ENCODE measurements around the gene KCNJ14.
"Not testable (repeated sequence)": the region's sequence is repeated elsewhere in the genome, so short reads cannot be mapped to it uniquely, and the experiment has no call there.

The KCNJ14 gene

DNA sequence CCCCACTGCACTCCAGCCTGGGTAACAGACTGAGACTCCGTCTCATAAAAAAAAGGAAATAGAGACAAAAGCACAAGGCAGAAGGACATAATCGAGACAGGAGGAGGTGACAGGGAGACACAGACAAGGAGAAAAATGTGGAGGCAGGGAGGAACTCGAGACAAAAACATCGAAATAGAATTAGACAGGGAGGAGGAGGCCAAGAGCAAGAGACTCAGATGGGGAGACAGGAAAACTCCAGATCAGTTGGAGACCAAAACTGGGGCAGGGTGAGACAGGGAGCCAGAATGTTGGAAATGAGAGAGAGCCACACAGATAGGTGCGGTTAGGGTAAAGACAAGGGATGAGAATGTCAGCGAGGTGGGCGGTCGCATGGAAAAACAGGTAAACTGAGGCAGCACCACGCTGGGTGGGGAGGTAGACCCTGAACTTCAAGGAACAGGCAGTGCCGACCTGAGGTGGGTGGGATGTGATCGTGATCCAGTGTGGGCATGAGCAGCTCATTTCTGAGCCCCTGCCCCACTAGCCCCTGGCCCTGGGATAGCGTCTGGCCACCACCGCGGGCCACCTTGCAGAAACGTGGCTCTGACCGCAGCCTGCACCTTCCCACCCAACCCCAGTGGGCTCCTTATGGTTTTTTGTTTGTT is 29.0 kb downstream of the KCNJ14 start:
- H4K8ac ChIP-seq (ENCODE audit: low read depth, low read length): no peak overlapping the region
- no peak overlapping the region for H3K4me3 ChIP-seq (ENCODE audit: low read depth, low read length)
- no peak overlapping the region for H3K9ac ChIP-seq (ENCODE audit: low read length)
- H3K9me3 ChIP-seq (ENCODE audit: insufficient read depth, low read depth, low read length): no peaks in the 10 kb centered on the region
- H2BK120ac ChIP-seq (ENCODE audit: insufficient read depth, low read length, poor library complexity): no peak overlapping the region
- H3K4me2 ChIP-seq (ENCODE audit: low read length): no peak overlapping the region
- H3K79me2 ChIP-seq (ENCODE audit: control insufficient read depth, insufficient read depth, low read length, poor library complexity): no peaks in the 10 kb centered on the region
- no peak overlapping the region for H3K14ac ChIP-seq (ENCODE audit: low read length)
- H2BK12ac ChIP-seq (ENCODE audit: low read length): no peak overlapping the region
- H3K4ac ChIP-seq (ENCODE audit: low read depth, low read length): no peak overlapping the region
- H3K27ac ChIP-seq (ENCODE audit: low read depth, low read length): no peak overlapping the region
- no peak overlapping the region for H2AK5ac ChIP-seq (ENCODE audit: low read length)
- no peak overlapping the region for H2BK5ac ChIP-seq (ENCODE audit: low read depth, low read length, poor library complexity)
- H3K4me1 ChIP-seq (ENCODE audit: control insufficient read depth in 1 of 2, insufficient read depth in 2 of 2, low read length in 2 of 2): no peaks in the 10 kb centered on the region
- H4K91ac ChIP-seq (ENCODE audit: low read depth, low read length): no peak overlapping the region
- no peak overlapping the region for H3K23ac ChIP-seq (ENCODE audit: low read length)
- peaks cover 24 to 25% of the 10 kb centered on the region in 2 experiments for H3K36me3 ChIP-seq (ENCODE audit: control insufficient read depth in 1 of 2, insufficient read depth in 2 of 2, low read length in 2 of 2)
- H3K79me1 ChIP-seq (ENCODE audit: low read length): no peaks in the 10 kb centered on the region
- no peak for DNase-seq
- no peaks in the 10 kb centered on the region for H3K27me3 ChIP-seq (ENCODE audit: insufficient read depth, low read length)
- H2AFZ ChIP-seq (ENCODE audit: insufficient read depth, low read length, poor library complexity): no peak overlapping the region
- H4K12ac ChIP-seq (ENCODE audit: low read depth, low read length): no peak overlapping the region
- no peak overlapping the region for H3K18ac ChIP-seq (ENCODE audit: low read length)
- WGBS (ENCODE audit: extremely low coverage, insufficient coverage, insufficient read length): no CpG with 5 or more reads among the region's 16 CpGs

GRCh38 chr19:48484931-48485612 is 29.7 kb downstream of the KCNJ14 start:
- DNase-seq: no peak
- no peaks in the 10 kb centered on the region for H3K27me3 ChIP-seq (ENCODE audit: insufficient read depth, low read length)
- no peak overlapping the region for H3K18ac ChIP-seq (ENCODE audit: low read length)
- no peak overlapping the region for H3K27ac ChIP-seq (ENCODE audit: low read depth, low read length)
- no peaks in the 10 kb centered on the region for H3K79me2 ChIP-seq (ENCODE audit: control insufficient read depth, insufficient read depth, low read length, poor library complexity)
- no peak overlapping the region for H3K4ac ChIP-seq (ENCODE audit: low read depth, low read length)
- H4K12ac ChIP-seq (ENCODE audit: low read depth, low read length): no peak overlapping the region
- H3K79me1 ChIP-seq (ENCODE audit: low read length): no peaks in the 10 kb centered on the region
- H3K14ac ChIP-seq (ENCODE audit: low read length): no peak overlapping the region
- H4K8ac ChIP-seq (ENCODE audit: low read depth, low read length): no peak overlapping the region
- H2BK12ac ChIP-seq (ENCODE audit: low read length): no peak overlapping the region
- H2BK120ac ChIP-seq (ENCODE audit: insufficient read depth, low read length, poor library complexity): no peak overlapping the region
- H3K9ac ChIP-seq (ENCODE audit: low read length): no peak overlapping the region
- H3K36me3 ChIP-seq (ENCODE audit: control insufficient read depth in 1 of 2, insufficient read depth in 2 of 2, low read length in 2 of 2): peaks cover 17 to 18% of the 10 kb centered on the region in 2 experiments
- H4K91ac ChIP-seq (ENCODE audit: low read depth, low read length): no peak overlapping the region
- H2BK5ac ChIP-seq (ENCODE audit: low read depth, low read length, poor library complexity): no peak overlapping the region
- no peak overlapping the region for H3K4me3 ChIP-seq (ENCODE audit: low read depth, low read length)
- no peak overlapping the region for H3K23ac ChIP-seq (ENCODE audit: low read length)
- H2AFZ ChIP-seq (ENCODE audit: insufficient read depth, low read length, poor library complexity): no peak overlapping the region
- H3K4me2 ChIP-seq (ENCODE audit: low read length): no peak overlapping the region
- no peaks in the 10 kb centered on the region for H3K9me3 ChIP-seq (ENCODE audit: insufficient read depth, low read depth, low read length)
- H2AK5ac ChIP-seq (ENCODE audit: low read length): no peak overlapping the region
- no peaks in the 10 kb centered on the region for H3K4me1 ChIP-seq (ENCODE audit: control insufficient read depth in 1 of 2, insufficient read depth in 2 of 2, low read length in 2 of 2)
- WGBS (ENCODE audit: extremely low coverage, insufficient coverage, insufficient read length): no CpG with 5 or more reads among the region's 37 CpGs

GRCh38 chr19:48486706-48487105 is 31.3 kb downstream of the KCNJ14 start:
- H3K27ac ChIP-seq (ENCODE audit: low read depth, low read length); H3K18ac ChIP-seq (ENCODE audit: low read length); H3K4me1 ChIP-seq (ENCODE audit: control insufficient read depth in 1 of 2, insufficient read depth in 2 of 2, low read length in 2 of 2); H3K4me2 ChIP-seq (ENCODE audit: low read length); H3K4ac ChIP-seq (ENCODE audit: low read depth, low read length); H2BK120ac ChIP-seq (ENCODE audit: insufficient read depth, low read length, poor library complexity); H3K23ac ChIP-seq (ENCODE audit: low read length); H2AK5ac ChIP-seq (ENCODE audit: low read length); H4K91ac ChIP-seq (ENCODE audit: low read depth, low read length); H3K9me3 ChIP-seq (ENCODE audit: insufficient read depth, low read depth, low read length); H4K8ac ChIP-seq (ENCODE audit: low read depth, low read length); H2BK12ac ChIP-seq (ENCODE audit: low read length); H3K36me3 ChIP-seq (ENCODE audit: control insufficient read depth in 1 of 2, insufficient read depth in 2 of 2, low read length in 2 of 2); H3K14ac ChIP-seq (ENCODE audit: low read length); H3K79me2 ChIP-seq (ENCODE audit: control insufficient read depth, insufficient read depth, low read length, poor library complexity); H3K4me3 ChIP-seq (ENCODE audit: low read depth, low read length); H3K27me3 ChIP-seq (ENCODE audit: insufficient read depth, low read length); H4K12ac ChIP-seq (ENCODE audit: low read depth, low read length); H3K79me1 ChIP-seq (ENCODE audit: low read length); H2AFZ ChIP-seq (ENCODE audit: insufficient read depth, low read length, poor library complexity); H2BK5ac ChIP-seq (ENCODE audit: low read depth, low read length, poor library complexity); H3K9ac ChIP-seq (ENCODE audit: low read length): not testable (repeated sequence)
- no CpG with 5 or more reads among the region's 10 CpGs for WGBS (ENCODE audit: extremely low coverage, insufficient coverage, insufficient read length)
- peak in 1 of 2 donors; percentile 22 for DNase-seq

GRCh38 chr19:48487544-48487943 is 32.2 kb downstream of the KCNJ14 start:
- H4K12ac ChIP-seq (ENCODE audit: low read depth, low read length): no peak overlapping the region
- DNase-seq: no peak
- H3K79me1 ChIP-seq (ENCODE audit: low read length): no peaks in the 10 kb centered on the region
- H3K9me3 ChIP-seq (ENCODE audit: insufficient read depth, low read depth, low read length): no peaks in the 10 kb centered on the region
- H3K4me2 ChIP-seq (ENCODE audit: low read length): no peak overlapping the region
- H3K4me3 ChIP-seq (ENCODE audit: low read depth, low read length): no peak overlapping the region
- H2AK5ac ChIP-seq (ENCODE audit: low read length): no peak overlapping the region
- no peaks in the 10 kb centered on the region for H3K79me2 ChIP-seq (ENCODE audit: control insufficient read depth, insufficient read depth, low read length, poor library complexity)
- H4K91ac ChIP-seq (ENCODE audit: low read depth, low read length): no peak overlapping the region
- no peak overlapping the region for H3K9ac ChIP-seq (ENCODE audit: low read length)
- no peak overlapping the region for H2BK12ac ChIP-seq (ENCODE audit: low read length)
- H3K4ac ChIP-seq (ENCODE audit: low read depth, low read length): no peak overlapping the region
- no peak overlapping the region for H2AFZ ChIP-seq (ENCODE audit: insufficient read depth, low read length, poor library complexity)
- H3K27me3 ChIP-seq (ENCODE audit: insufficient read depth, low read length): no peaks in the 10 kb centered on the region
- no peak overlapping the region for H2BK120ac ChIP-seq (ENCODE audit: insufficient read depth, low read length, poor library complexity)
- no peak overlapping the region for H4K8ac ChIP-seq (ENCODE audit: low read depth, low read length)
- WGBS (ENCODE audit: extremely low coverage, insufficient coverage, insufficient read length): no CpG with 5 or more reads among the region's 6 CpGs
- no peak overlapping the region for H3K27ac ChIP-seq (ENCODE audit: low read depth, low read length)
- H3K14ac ChIP-seq (ENCODE audit: low read length): no peak overlapping the region
- no peak overlapping the region for H3K23ac ChIP-seq (ENCODE audit: low read length)
- H3K4me1 ChIP-seq (ENCODE audit: control insufficient read depth in 1 of 2, insufficient read depth in 2 of 2, low read length in 2 of 2): peaks cover 0 to 4% of the 10 kb centered on the region in 2 experiments
- H3K18ac ChIP-seq (ENCODE audit: low read length): no peak overlapping the region
- H2BK5ac ChIP-seq (ENCODE audit: low read depth, low read length, poor library complexity): no peak overlapping the region
- H3K36me3 ChIP-seq (ENCODE audit: control insufficient read depth in 1 of 2, insufficient read depth in 2 of 2, low read length in 2 of 2): peaks cover 0 to 4% of the 10 kb centered on the region in 2 experiments

Measured in trophoblast cell (in vitro differentiated cells and primary cell).